Stimulated activated CD8-positive, alpha-beta memory T cell treated with anti-CD3 and anti-CD28 coated beads, Interleukin-12 subunit alpha, Interleukin-12 subunit beta, amount 100 ng/mL, for 4 hours (primary cell): ENCODE data around the gene CCDC192.

ENCODE experiments used
- DNase-seq: peaks from one replicate; pipeline ENCODE4 v3.0.0-alpha.2; 2020; ENCODE audit warnings: low read depth

The CCDC192 gene

GRCh38 chr5:127810017-127810416 lies 106.8 kb downstream of the CCDC192 start:
- DNase-seq: no peak

- DNase-seq: no peak
These were observed 107.7 kb downstream of the CCDC192 start for GRCh38 chr5:127810707-127811490.

GRCh38 chr5:127812570-127812969 lies 109.4 kb downstream of the CCDC192 start:
- DNase-seq: no peak

- DNase-seq: no peak
These were observed 110.7 kb downstream of the CCDC192 start for GRCh38 chr5:127813633-127814587.

- no peak for DNase-seq
These were observed 111.4 kb downstream of the CCDC192 start for GRCh38 chr5:127814588-127814973.

- DNase-seq: no peak
These were observed 117.8 kb downstream of the CCDC192 start for GRCh38 chr5:127820910-127821553.

- DNase-seq: no peak
These were observed 118.7 kb downstream of the CCDC192 start for GRCh38 chr5:127821896-127822295.

- no peak for DNase-seq
These were observed 120.9 kb downstream of the CCDC192 start for GRCh38 chr5:127824126-127824525.

GRCh38 chr5:127826011-127826410 lies 122.8 kb downstream of the CCDC192 start:
- DNase-seq: no peak

GRCh38 chr5:127827451-127827850 lies 124.3 kb downstream of the CCDC192 start:
- no peak for DNase-seq

- DNase-seq: no peak
These were observed 127.0 kb downstream of the CCDC192 start for GRCh38 chr5:127830157-127830556.

GRCh38 chr5:127830829-127831598 lies 127.8 kb downstream of the CCDC192 start:
- no peak for DNase-seq

- DNase-seq: no peak
These were observed 128.9 kb downstream of the CCDC192 start for GRCh38 chr5:127832067-127832466.

GRCh38 chr5:127834094-127834531 lies 130.9 kb downstream of the CCDC192 start:
- no peak for DNase-seq

- no peak for DNase-seq
These were observed 131.4 kb downstream of the CCDC192 start for GRCh38 chr5:127834554-127834953.

- DNase-seq: no peak
These were observed 135.5 kb downstream of the CCDC192 start for GRCh38 chr5:127838661-127839060.

GRCh38 chr5:127839072-127839471 lies 135.9 kb downstream of the CCDC192 start:
- DNase-seq: no peak

GRCh38 chr5:127839496-127840197 lies 136.5 kb downstream of the CCDC192 start:
- no peak for DNase-seq

- DNase-seq: no peak
These were observed 137.0 kb downstream of the CCDC192 start for GRCh38 chr5:127840198-127840524.

GRCh38 chr5:127840809-127841208 lies 137.6 kb downstream of the CCDC192 start:
- no peak for DNase-seq

- no peak for DNase-seq
These were observed 141.4 kb downstream of the CCDC192 start for GRCh38 chr5:127844581-127845021.
